Pancreas (tissue), 10 donors: ENCODE data around the gene XPO6. TPM values are rescaled to one million over a fixed set of nuclear protein-coding genes. Genes with fewer than 3 reads are reported as not detected.
"Not testable (repeated sequence)": the region's sequence is repeated elsewhere in the genome, so short reads cannot be mapped to it uniquely, and the experiment has no call there.

Source experiments
- ATAC-seq, 4 donors: fragments of 200-7000 bp; cut with Tn5 transposase; one replicate each; pipeline versions ENCODE4 v1.8.0 to v1.9.1; 2020; ENCODE audit warnings: mild to moderate bottlenecking in 4 of 4, moderate library complexity in 4 of 4
- DNase-seq, 6 donors: peaks; one replicate each; pipeline ENCODE4 v3.0.0-alpha.2; 2020
- FAIRE-seq: peaks from 2 replicates; lab custom pipeline; 2012; peaks lifted over from hg19 to GRCh38; lab: Jason Lieb, UNC
- H3K27ac ChIP-seq, 4 donors: fragments of 200-600 bp; sonication (generic); 1 replicate in 3 of 4; 2 replicates in 1 of 4; pipeline versions ENCODE4 v1.5.0 to v1.8.0; 2020
- H3K27me3 ChIP-seq, 4 donors: fragments of 200-600 bp; one replicate each; pipeline ENCODE4 v1.8.0; 2021
- H3K36me3 ChIP-seq, 3 donors: fragments of 200-600 bp; sonication (generic) in 1 of 3; one replicate each; pipeline versions ENCODE4 v1.5.0 to v1.8.0; 2020 to 2021
- H3K4me1 ChIP-seq, 3 donors: fragments of 200-600 bp; one replicate each; pipeline ENCODE4 v1.8.0; 2021
- H3K4me3 ChIP-seq, 4 donors: fragments of 200-600 bp; sonication (generic) in 2 of 4; one replicate each; pipeline versions ENCODE4 v1.5.0 to v1.8.0; 2020 to 2021
- H3K9me3 ChIP-seq, 4 donors: fragments of 200-600 bp; one replicate each; pipeline ENCODE4 v1.8.0; 2021
- WGBS, 2 donors: extraction: QIAGEN DNeasy Blood & Tissue Kit; methylation state at CpG; one replicate each; pipeline ENCODE4 v1.1.7; 2013; 5-methylcytosine and 5-hydroxymethylcytosine counted together
- intact Hi-C, 3 donors: fragments of 100-400 bp; cut with DNase I; formaldehyde crosslinking; loops; one replicate each; pipeline versions ENCODE4 v1.11.1 to v1.14.2; 2022
- polyA plus RNA-seq, 2 donors: library from polyadenylated mRNA; stranded (reverse); fragments of 200-250 nt; gene quantifications; one replicate each; pipeline ENCODE4 v1.2.3, GENCODE V29; 2013
- total RNA-seq, 6 donors: library from RNA; stranded (reverse); fragmentation: NEBNext Ultra II Directional in 4 of 6; extraction: Animal tissue kit (Norgen Biotek cat#: 25700) in 4 of 6; gene quantifications; one replicate each; pipeline versions ENCODE4 v1.2.1 to v1.2.4, GENCODE V29; 2021 to 2023
- TF ChIP-seq, protein P1 (sequence below), 4 donors: fragments of 200-600 bp; sonication (generic) in 3 of 4; IDR thresholded peaks; one replicate each; pipeline versions ENCODE4 v1.5.0 to v1.8.0; 2021; ENCODE audit warnings: antibody characterized with exemption in 4 of 4
- donor health status: healthy with polysubstance abuse.
- donor health status: DM: no; HTN: no; CAD: no; lungs with moderate emphysema.
- donor health status: DM: no; HTN: no; CAD: no.
- donor health status: control.
- donor health status: control.
- donor health status: Bipolar disorder and iron deficiency.
- donor health status: DM: yes; HTN: yes; CAD: no.
- donor health status: DM: no; HTN: no; CAD: no.
- donor health status: DM: no; HTN: no; CAD: no.
- donor health status: DM: yes; HTN: yes; CAD: no.

The XPO6 gene
- total and polyA plus RNA-seq, 8 donors, result 32.6 to 73.6 (median 38.5) TPM

- ATAC-seq (no peak), FAIRE-seq (no peak), DNase-seq (no peak)
- WGBS, 2 donors, result 85 to 86% methylated on average over 6 of the region's 6 CpGs
- TF ChIP-seq, protein P1, sequence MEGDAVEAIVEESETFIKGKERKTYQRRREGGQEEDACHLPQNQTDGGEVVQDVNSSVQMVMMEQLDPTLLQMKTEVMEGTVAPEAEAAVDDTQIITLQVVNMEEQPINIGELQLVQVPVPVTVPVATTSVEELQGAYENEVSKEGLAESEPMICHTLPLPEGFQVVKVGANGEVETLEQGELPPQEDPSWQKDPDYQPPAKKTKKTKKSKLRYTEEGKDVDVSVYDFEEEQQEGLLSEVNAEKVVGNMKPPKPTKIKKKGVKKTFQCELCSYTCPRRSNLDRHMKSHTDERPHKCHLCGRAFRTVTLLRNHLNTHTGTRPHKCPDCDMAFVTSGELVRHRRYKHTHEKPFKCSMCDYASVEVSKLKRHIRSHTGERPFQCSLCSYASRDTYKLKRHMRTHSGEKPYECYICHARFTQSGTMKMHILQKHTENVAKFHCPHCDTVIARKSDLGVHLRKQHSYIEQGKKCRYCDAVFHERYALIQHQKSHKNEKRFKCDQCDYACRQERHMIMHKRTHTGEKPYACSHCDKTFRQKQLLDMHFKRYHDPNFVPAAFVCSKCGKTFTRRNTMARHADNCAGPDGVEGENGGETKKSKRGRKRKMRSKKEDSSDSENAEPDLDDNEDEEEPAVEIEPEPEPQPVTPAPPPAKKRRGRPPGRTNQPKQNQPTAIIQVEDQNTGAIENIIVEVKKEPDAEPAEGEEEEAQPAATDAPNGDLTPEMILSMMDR (IDR thresholded peaks at IDR 0.05), result no peak
- H3K4me1 ChIP-seq, result no peaks in the 10 kb centered on the region
- no peak overlapping the region for H3K27ac ChIP-seq
- H3K36me3 ChIP-seq, result no peaks in the 10 kb centered on the region
- intact Hi-C loops, result no loop called here
- H3K9me3 ChIP-seq, result no peaks in the 10 kb centered on the region
- no peaks in the 10 kb centered on the region for H3K27me3 ChIP-seq
- no peak overlapping the region for H3K4me3 ChIP-seq
These were observed 30.2 kb upstream of the XPO6 start for GRCh38 chr16:28241924-28242323.

DNA sequence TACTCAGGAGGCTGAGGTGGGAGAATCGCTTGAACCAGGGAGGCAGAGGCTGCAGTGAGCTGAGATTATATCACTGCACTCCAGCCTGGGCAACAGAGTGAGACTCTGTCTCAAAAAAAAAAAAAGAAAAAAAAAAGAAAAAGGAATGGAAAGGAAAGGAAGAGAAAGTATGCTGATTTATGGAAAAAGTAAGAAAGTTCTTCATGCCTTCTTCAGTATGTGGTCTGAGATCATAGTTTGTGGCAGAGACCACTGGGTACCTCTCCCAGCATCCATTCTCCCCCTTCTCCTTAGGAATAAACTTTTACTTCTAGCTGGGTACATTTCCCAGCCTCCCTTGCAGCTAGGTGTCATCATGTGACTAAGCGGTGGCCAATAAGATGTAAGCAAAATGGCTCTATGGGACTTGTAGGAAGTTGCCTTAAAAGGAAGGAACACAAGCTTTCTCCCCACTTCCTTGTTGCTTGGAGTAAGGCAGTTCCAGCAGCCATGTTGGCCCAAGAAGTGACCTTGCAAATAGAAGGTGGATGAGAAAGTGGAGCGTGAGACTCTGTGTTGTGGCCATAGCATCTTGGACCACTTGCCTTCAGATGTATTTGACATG is 26.1 kb upstream of the XPO6 start:
- 93 to 94% methylated on average over 3 of the region's 3 CpGs for WGBS, 2 donors
- TF ChIP-seq, protein P1 (IDR thresholded peaks at IDR 0.05), result no peak
- no peaks in the 10 kb centered on the region for H3K36me3 ChIP-seq
- H3K4me3 ChIP-seq, result no peak overlapping the region
- DNase-seq (no peak), ATAC-seq (no peak), FAIRE-seq (no peak)
- H3K27ac ChIP-seq, result no peak overlapping the region
- H3K4me1 ChIP-seq, result no peaks in the 10 kb centered on the region
- no peaks in the 10 kb centered on the region for H3K9me3 ChIP-seq
- intact Hi-C loops, result no loop called here
- no peaks in the 10 kb centered on the region for H3K27me3 ChIP-seq

DNA sequence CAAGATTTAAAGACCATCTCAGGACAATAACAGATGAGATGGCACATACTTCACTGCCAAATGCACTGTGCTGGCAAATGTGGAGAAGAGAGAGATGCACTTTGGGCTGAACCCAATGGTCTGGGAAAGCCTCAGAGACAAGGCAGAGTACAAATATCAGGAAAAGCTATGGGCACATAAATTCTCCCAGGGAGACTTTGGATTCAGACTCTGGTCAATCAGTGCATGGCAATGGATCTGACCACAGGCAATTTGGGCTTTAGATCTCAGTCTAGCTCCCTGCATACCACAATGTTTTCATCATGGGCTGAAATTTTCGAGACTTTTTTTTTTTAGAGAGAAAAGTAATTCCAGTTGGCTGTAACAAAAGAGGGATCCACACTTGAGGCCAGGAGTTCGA is 20.0 kb upstream of the XPO6 start:
- intact Hi-C loops, result no loop called here
- no peak for FAIRE-seq
- Histone ChIP-seq H3K4me3 (no peak overlapping the region), H3K27me3 (no peaks in the 10 kb centered on the region), H3K4me1 (no peaks in the 10 kb centered on the region), H3K27ac (no peak overlapping the region), H3K36me3 (no peaks in the 10 kb centered on the region), H3K9me3 (no peaks in the 10 kb centered on the region)
- no peak for ATAC-seq
- no peak for DNase-seq
- TF ChIP-seq, protein P1 (IDR thresholded peaks at IDR 0.05), result no peak
- WGBS, 2 donors, result 65 to 70% methylated on average over 2 of the region's 2 CpGs

DNA sequence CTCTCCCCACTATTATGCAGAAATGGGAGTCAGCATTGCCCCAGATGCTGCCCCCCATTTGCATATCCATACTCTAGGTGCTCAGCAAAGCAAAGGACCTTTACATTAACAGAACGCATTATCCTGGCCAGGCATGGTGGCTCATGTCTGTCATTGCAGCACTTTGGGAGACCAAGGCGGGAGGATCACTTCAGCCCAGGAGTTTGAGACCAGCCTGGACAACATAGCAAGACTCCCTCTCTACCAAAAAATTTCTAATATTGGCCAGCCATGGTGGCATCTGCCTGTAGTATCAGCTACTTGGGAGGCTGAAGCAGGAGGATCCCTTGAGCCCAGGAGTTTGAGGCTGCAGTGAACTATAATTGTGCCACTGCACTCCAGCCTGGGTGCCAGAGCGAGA is 12.1 kb upstream of the XPO6 start:
- DNase-seq, FAIRE-seq, H3K4me1 ChIP-seq, H3K4me3 ChIP-seq, H3K27me3 ChIP-seq, H3K36me3 ChIP-seq, ATAC-seq, H3K9me3 ChIP-seq, H3K27ac ChIP-seq, intact Hi-C loops: not testable (repeated sequence)
- 81 to 85% methylated on average over 3 of the region's 3 CpGs for WGBS, 2 donors

DNA sequence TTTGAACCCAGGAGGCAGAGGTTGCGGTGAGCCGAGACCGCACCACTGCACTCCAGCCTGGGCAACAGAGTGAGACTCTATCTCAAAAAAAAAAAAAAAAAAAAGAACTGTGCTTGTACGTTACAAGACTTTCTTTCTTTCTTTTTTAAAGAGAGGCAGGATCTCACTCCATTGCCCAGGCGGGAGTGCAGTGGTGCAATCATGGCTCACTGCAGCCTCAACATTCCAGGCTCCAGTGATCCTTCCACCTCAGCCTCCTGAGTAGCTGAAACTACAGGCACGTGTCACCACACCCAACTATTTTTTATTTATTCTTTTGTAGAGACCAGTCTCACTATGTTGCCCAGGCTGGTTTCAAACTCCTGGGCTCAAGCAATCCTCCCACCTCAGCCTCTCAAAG is 8.0 kb upstream of the XPO6 start:
- FAIRE-seq, H3K4me3 ChIP-seq, DNase-seq, intact Hi-C loops, ATAC-seq, H3K27ac ChIP-seq, H3K36me3 ChIP-seq, H3K27me3 ChIP-seq, H3K9me3 ChIP-seq, H3K4me1 ChIP-seq: not testable (repeated sequence)
- WGBS, 2 donors, result 82 to 89% methylated on average over 6 of the region's 6 CpGs

DNA sequence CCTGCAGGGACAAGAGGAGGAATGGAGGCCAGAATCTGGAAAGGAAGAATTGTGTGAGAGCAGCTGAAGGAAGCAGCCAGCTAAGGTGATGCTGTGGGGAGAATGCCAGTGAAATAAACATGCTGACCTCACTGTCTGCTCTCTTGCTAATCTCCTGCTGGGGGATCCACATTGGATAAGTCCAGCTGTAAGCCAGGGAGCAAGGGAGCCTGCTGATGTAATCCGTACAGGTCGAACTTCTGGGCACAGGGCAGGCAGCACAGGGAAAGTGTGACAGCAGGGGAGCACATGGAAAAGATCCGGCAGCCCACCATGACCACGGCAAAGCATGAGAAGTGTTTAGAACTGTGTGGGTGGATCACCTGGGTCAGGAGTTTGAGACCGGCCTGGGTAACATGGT is 7.5 kb upstream of the XPO6 start:
- DNase-seq (no peak), FAIRE-seq (no peak), ATAC-seq (no peak)
- no peaks in the 10 kb centered on the region for H3K9me3 ChIP-seq
- intact Hi-C loops, result no loop called here
- no peak overlapping the region for H3K4me3 ChIP-seq
- no peaks in the 10 kb centered on the region for H3K36me3 ChIP-seq
- 75 to 81% methylated on average over 5 of the region's 5 CpGs for WGBS, 2 donors
- H3K4me1 ChIP-seq, result no peaks in the 10 kb centered on the region
- TF ChIP-seq, protein P1 (IDR thresholded peaks at IDR 0.05), result no peak
- H3K27ac ChIP-seq, result no peak overlapping the region
- H3K27me3 ChIP-seq, result no peaks in the 10 kb centered on the region
